HEK293 (cell line): ENCODE results near the gene INPP5D.

Experiments used
- CTCF ChIP-seq: fragments of 450-650 bp; formaldehyde crosslinking; IDR thresholded peaks from 2 replicates; pipeline ENCODE4 v1.5.1; 2016; ENCODE audit warnings: missing biosample characterization, missing genetic modification characterization
- ZNF112 ChIP-seq: fragments of 450-650 bp; formaldehyde crosslinking; IDR thresholded peaks from 2 replicates; pipeline ENCODE4 v1.5.0; 2017; ENCODE audit warnings: missing biosample characterization, missing genetic modification characterization
- ZNF785 ChIP-seq: fragments of 450-650 bp; formaldehyde crosslinking; IDR thresholded peaks from 2 replicates; pipeline ENCODE4 v1.5.1; 2016; ENCODE audit warnings: missing biosample characterization, missing genetic modification characterization

- TF ChIP-seq ZNF112 (tag by site-specific recombination) (no peak), ZNF785 (no peak), CTCF (tag by site-specific recombination) (no peak)
These were observed 15.1 kb upstream of the INPP5D start for GRCh38 chr2:233044974-233045605.
